ENCODE results near the gene KIF6.

Gene KIF6

GRCh38 chr6:39370390-39370789 is 354.8 kb downstream of the KIF6 start:
- Histone ChIP-seq H3K9me3 (replicated peaks in 1 of 11) (no peaks in the 10 kb centered on the region), H4K20me1 (no peaks in the 10 kb centered on the region), H3K27ac (no peak overlapping the region), H3K36me3 (no peaks in the 10 kb centered on the region), H3K27me3 (no peaks in the 10 kb centered on the region), H3K4me2 (no peak overlapping the region), H3K4me1 (peaks cover 0 to 6% (median 0%) of the 10 kb centered on the region in 10 experiments; a peak in 5 of 20 replicates), H3K9ac (no peak overlapping the region), H3K4me3 (no peak overlapping the region)
- TF ChIP-seq Cebpa-rat (IDR thresholded peaks at IDR 0.05): no peak

GRCh38 chr6:39369987-39370386 is 355.2 kb downstream of the KIF6 start:
- Histone ChIP-seq H3K27ac (no peak overlapping the region), H4K20me1 (no peaks in the 10 kb centered on the region), H3K9me3 (replicated peaks in 1 of 11) (no peaks in the 10 kb centered on the region), H3K4me3 (no peak overlapping the region), H3K4me2 (no peak overlapping the region), H3K9ac (no peak overlapping the region), H3K27me3 (no peaks in the 10 kb centered on the region), H3K4me1 (peaks cover 0 to 10% (median 0%) of the 10 kb centered on the region in 10 experiments; a peak in 6 of 20 replicates), H3K36me3 (no peaks in the 10 kb centered on the region)
- no peak for TF ChIP-seq Cebpa-rat (IDR thresholded peaks at IDR 0.05)

- Histone ChIP-seq H3K4me1 (peaks cover 0 to 10% (median 0%) of the 10 kb centered on the region in 10 experiments; a peak in 6 of 20 replicates), H3K36me3 (no peaks in the 10 kb centered on the region), H3K4me2 (no peak overlapping the region), H3K27ac (no peak overlapping the region), H3K9me3 (replicated peaks in 1 of 11) (no peaks in the 10 kb centered on the region), H3K4me3 (no peak overlapping the region), H4K20me1 (no peaks in the 10 kb centered on the region), H3K9ac (no peak overlapping the region), H3K27me3 (no peaks in the 10 kb centered on the region)
- TF ChIP-seq Cebpa-rat (IDR thresholded peaks at IDR 0.05): no peak
Measured at GRCh38 chr6:39367700-39368099, 357.5 kb downstream of the KIF6 start.

- Histone ChIP-seq H3K4me2 (no peak overlapping the region), H3K9me3 (replicated peaks in 1 of 11) (no peaks in the 10 kb centered on the region), H3K4me1 (peaks cover 0 to 10% (median 5%) of the 10 kb centered on the region in 10 experiments; a peak in 14 of 20 replicates), H3K9ac (no peak overlapping the region), H3K36me3 (no peaks in the 10 kb centered on the region), H3K27ac (no peak overlapping the region), H3K27me3 (no peaks in the 10 kb centered on the region), H4K20me1 (no peaks in the 10 kb centered on the region), H3K4me3 (no peak overlapping the region)
- no peak for TF ChIP-seq Cebpa-rat (IDR thresholded peaks at IDR 0.05)
Measured at GRCh38 chr6:39366931-39367618, 358.1 kb downstream of the KIF6 start.

GRCh38 chr6:39365281-39366074 is 359.7 kb downstream of the KIF6 start:
- H3K9ac ChIP-seq: no peak overlapping the region
- no peaks in the 10 kb centered on the region for H3K36me3 ChIP-seq
- H3K27me3 ChIP-seq: no peaks in the 10 kb centered on the region
- no peak overlapping the region for H3K4me3 ChIP-seq
- no peak for TF ChIP-seq Cebpa-rat (IDR thresholded peaks at IDR 0.05)
- no peak overlapping the region for H3K27ac ChIP-seq
- no peaks in the 10 kb centered on the region for H3K9me3 ChIP-seq (replicated peaks in 1 of 11)
- H3K4me1 ChIP-seq: peaks cover 0 to 10% (median 9%) of the 10 kb centered on the region in 10 experiments; a peak in 14 of 20 replicates
- H4K20me1 ChIP-seq: no peaks in the 10 kb centered on the region; a peak in 1 of 22 replicates
- H3K4me2 ChIP-seq: peak overlapping the region in 3 of 11 experiments; percentile 33 to 51 (median 35); a peak in 5 of 22 replicates

- Histone ChIP-seq H3K4me2 (no peak overlapping the region), H3K9ac (no peak overlapping the region), H3K36me3 (no peaks in the 10 kb centered on the region), H4K20me1 (no peaks in the 10 kb centered on the region; a peak in 1 of 22 replicates), H3K27me3 (no peaks in the 10 kb centered on the region), H3K4me3 (no peak overlapping the region), H3K4me1 (peaks cover 0 to 10% (median 9%) of the 10 kb centered on the region in 10 experiments; a peak in 15 of 20 replicates), H3K9me3 (replicated peaks in 1 of 11) (no peaks in the 10 kb centered on the region), H3K27ac (no peak overlapping the region)
- TF ChIP-seq Cebpa-rat (IDR thresholded peaks at IDR 0.05): no peak
Measured at GRCh38 chr6:39363280-39363679, 361.9 kb downstream of the KIF6 start.

GRCh38 chr6:39362487-39362865 is 362.7 kb downstream of the KIF6 start:
- no peaks in the 10 kb centered on the region for H3K9me3 ChIP-seq (replicated peaks in 1 of 11)
- H3K27ac ChIP-seq: no peak overlapping the region
- H3K27me3 ChIP-seq: no peaks in the 10 kb centered on the region
- no peaks in the 10 kb centered on the region; a peak in 1 of 22 replicates for H4K20me1 ChIP-seq
- H3K4me3 ChIP-seq: no peak overlapping the region
- peak overlapping the region in 9 of 11 experiments; percentile 16 to 78 (median 39); a peak in 14 of 22 replicates for H3K4me2 ChIP-seq
- no peaks in the 10 kb centered on the region for H3K36me3 ChIP-seq
- no peak for TF ChIP-seq Cebpa-rat (IDR thresholded peaks at IDR 0.05)
- 0 out of 22 replicates have a peak overlapping the region, but pooled peaks of 1 of the 11 experiments have one; percentile 4 for H3K9ac ChIP-seq
- peaks cover 0 to 16% (median 12%) of the 10 kb centered on the region in 10 experiments; a peak in 15 of 20 replicates for H3K4me1 ChIP-seq

- no peaks in the 10 kb centered on the region for H3K36me3 ChIP-seq
- H3K27me3 ChIP-seq: no peaks in the 10 kb centered on the region
- H3K4me3 ChIP-seq: no peak overlapping the region
- peaks cover 0 to 16% (median 12%) of the 10 kb centered on the region in 10 experiments; a peak in 15 of 20 replicates for H3K4me1 ChIP-seq
- no peak for TF ChIP-seq Cebpa-rat (IDR thresholded peaks at IDR 0.05)
- H4K20me1 ChIP-seq: no peaks in the 10 kb centered on the region; a peak in 1 of 22 replicates
- peak overlapping the region; percentile 2 to 78 (median 39); a peak in 16 of 22 replicates for H3K4me2 ChIP-seq
- H3K9me3 ChIP-seq (replicated peaks in 1 of 11): no peaks in the 10 kb centered on the region
- 0 out of 22 replicates have a peak overlapping the region, but pooled peaks of 1 of the 11 experiments have one; percentile 4 for H3K9ac ChIP-seq
- no peak overlapping the region for H3K27ac ChIP-seq
Measured at GRCh38 chr6:39361657-39362486, 363.3 kb downstream of the KIF6 start.

Measured in BLaER1 treated with 17β-estradiol and CSF1 and Interleukin-3, amounts not matched to agents 10 nM and 100 nM (cell line).